Fibroblast of skin of abdomen (primary cell): ENCODE results near the gene CDC14B. TPM values are rescaled to one million over a fixed set of nuclear protein-coding genes. Genes with fewer than 3 reads are reported as not detected.
"Not testable (repeated sequence)": the region's sequence is repeated elsewhere in the genome, so short reads cannot be mapped to it uniquely, and the experiment has no call there.

Source experiments
- DNase-seq: peaks from one replicate; pipeline ENCODE4 v3.0.0-alpha.2; 2013
- polyA plus RNA-seq, 2 experiments: library from polyadenylated mRNA; unstranded; fragments of 120-200 nt; gene quantifications; one replicate each; pipeline ENCODE4 v1.2.1, GENCODE V29; 2013; ENCODE audit not compliant: insufficient read length in 2 of 2

CDC14B gene
- polyA plus RNA-seq (2013, experiment 1 of 2; ENCODE audit: insufficient read length): 8.0 TPM
- polyA plus RNA-seq (2013, experiment 2 of 2; ENCODE audit: insufficient read length): 8.5 TPM

DNA sequence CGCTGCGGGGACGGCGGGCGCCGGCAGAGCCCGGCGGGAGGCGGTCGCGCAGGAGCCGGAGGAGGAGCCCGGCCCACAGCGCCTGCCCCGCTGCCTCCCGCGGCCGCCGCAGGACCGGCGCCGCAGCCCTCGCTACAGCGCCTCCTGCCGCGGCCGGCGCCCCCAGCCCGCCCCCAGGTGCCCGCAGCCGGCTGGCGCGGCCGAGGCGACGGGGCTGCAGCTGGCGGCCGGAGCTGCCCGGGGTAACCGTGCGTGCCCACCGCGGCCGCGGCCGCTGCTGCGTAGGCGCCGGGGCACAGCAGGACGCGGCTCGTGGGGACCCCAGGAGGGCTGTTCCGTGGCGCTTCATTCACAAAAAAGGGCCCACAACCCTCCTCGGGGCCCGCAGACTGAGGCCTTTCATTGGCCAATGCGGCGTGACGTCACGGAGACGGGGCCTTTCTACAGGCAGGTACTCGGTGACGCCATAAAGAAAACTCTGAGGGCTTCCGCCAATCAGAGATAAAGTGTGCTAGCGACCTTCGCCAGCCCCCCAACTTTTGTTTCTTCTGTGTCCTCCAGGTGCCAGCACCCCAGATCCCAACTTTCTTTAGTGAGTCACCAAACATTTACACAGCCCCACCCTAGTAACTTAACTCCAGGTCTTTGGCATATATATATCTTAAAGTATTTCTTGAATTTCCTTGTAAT lies at the start of gene CDC14B:
TSS of gene CDC14B (minus strand) at position 353 of the 690 bp plus-strand sequence. CDS start 465 bp downstream, outside the sequence.
- peak; percentile 92 for DNase-seq

DNA sequence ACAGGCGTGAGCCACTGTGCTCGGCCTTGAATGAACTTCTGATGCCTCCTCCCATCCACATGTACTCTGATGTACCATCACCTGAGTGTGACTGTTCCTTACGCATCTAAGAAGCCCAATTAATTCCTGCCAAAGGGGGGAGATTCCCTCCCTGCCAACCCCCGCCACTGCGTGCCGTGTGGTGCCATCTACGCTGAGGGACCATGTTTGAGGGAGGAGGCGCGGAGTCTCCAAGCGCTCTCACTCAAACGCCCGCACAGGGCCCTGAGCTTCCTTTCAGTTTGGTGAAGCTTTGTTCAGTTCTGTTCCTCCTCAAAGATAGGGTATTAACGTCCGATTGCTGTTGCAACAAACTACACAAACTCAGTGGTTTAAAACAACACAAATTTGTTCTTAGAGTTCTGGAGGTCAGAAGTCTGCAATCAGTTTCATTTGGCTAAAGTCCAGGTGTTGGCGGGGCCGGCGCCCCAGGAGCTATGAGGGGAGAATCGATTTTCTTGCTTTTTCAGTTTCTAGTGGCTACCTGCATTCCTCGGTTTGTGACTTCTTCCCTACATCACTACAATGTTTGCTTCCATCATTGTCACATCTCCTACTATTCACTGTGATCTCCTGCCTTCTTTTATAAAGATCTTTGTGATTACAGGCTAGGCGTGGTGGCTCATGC lies 49.4 kb upstream of the CDC14B start:
- DNase-seq: no peak

DNA sequence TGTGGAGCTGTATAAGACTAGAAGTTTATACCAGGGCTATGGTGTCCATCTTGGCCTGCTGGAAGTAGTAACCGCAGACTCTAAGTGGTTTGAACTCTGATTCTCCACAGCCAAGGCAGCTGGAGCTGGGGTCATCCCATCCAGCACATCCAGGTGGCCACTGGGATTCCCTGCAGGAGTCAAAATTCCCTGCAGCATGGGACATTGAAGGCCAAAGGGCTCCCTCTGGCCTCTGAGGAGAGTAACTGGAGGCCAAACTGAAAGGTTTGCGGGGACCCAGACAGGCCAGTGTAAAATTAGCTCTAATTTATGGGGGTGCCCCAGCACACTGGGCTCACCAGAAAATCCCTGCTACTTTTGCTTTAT lies 47.7 kb upstream of the CDC14B start:
- DNase-seq: no peak

DNA sequence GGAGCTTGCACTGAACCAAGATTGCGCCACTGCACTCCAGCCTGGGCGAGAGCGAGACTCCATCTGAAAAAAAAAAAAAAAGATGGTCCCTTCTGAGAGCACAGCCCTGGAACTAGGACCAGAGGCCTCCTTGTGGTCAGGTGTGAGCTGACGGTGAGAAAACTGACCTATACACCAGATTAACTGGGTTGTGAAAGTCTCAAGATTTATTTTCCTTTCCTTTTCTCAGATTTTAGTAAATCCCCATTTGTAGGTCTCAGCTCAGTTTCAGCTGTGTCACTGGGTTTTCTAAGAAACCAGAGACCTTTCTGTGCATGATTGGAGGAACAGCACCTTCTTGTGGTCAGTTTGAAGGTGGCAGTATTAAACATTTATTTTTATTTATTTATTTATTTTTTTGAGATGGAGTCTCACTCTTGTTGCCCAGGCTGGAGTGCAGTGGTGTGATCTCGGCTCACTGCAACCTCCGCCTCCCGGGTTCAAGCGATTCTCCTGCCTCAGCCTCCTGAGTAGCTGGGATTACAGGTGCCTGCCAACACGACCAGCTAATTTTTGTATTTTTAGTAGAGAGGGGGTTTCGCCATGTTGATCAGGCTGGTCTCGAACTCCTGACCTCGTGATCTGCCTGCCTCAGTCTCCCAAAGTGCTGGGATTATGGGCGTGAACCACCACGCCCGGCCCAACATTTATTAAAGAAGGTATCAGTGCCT lies 47.2 kb upstream of the CDC14B start:
- DNase-seq: peak; percentile 60

DNA sequence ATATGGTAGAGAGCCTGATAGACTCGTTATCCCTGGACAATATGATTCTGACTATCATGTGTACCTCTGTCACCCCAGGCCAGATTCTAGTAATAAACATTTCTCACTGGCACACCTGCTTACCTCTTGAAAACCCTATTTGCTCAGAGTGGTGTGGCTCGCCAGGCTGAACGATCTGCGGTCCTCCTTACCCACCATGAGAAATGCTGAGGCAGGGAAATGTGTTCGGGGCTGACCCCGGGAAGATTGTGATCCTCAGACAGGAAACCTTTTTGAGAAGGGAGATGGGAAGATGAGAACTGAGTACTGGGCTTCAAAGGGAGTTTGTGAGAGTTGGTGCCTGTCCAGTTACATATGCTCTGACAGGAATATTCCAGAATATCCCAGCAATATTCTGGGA lies 46.1 kb upstream of the CDC14B start:
- no peak for DNase-seq

DNA sequence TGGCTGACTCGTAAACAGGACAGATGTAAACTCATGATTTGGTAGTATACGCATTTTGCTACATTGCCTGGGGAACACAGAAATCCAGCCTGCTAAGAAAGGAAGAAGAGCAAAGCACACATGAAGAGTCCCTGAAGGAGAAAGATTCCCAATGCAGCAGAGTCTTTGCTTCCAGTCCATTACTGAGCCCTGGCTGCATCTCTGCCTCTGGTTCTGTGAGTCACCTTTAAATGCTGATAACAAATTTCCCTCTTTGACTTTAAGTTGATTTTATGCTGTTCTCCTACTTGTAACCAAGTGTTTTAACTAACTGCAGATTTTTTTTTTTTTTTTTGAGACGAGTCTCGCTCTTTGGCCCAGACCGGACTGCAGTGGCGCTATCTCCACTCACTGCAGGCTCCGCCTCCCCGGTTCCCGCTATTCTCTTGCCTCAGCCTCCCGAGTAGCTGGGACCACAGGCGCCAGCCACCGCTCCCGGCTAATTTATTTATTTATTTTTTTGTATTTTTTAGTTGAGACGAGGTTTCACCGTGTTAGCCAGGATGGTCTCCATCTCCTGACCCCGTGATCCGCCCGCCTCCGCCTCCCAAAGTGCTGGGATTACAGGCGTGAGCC lies 44.0 kb upstream of the CDC14B start:
- no peak for DNase-seq

DNA sequence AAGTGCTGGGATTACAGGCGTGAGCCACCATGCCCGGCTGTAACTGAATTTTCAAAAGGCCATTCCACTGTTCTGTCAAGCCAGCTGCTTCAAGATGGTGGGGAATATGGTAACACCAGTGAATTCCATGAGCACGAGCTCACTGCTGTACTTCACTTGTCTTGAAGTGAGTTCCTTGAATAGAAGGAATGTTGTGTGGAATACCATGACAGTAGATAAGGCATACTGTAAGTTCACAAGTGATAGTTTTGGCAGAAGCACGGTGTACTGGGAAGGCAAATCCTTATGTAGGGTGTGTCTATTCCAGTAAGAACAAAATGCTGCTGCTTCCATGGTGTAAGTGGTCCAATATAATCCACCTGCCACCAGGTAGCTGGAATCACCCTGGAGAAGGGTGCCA lies 42.1 kb upstream of the CDC14B start:
- DNase-seq: peak; percentile 35

DNA sequence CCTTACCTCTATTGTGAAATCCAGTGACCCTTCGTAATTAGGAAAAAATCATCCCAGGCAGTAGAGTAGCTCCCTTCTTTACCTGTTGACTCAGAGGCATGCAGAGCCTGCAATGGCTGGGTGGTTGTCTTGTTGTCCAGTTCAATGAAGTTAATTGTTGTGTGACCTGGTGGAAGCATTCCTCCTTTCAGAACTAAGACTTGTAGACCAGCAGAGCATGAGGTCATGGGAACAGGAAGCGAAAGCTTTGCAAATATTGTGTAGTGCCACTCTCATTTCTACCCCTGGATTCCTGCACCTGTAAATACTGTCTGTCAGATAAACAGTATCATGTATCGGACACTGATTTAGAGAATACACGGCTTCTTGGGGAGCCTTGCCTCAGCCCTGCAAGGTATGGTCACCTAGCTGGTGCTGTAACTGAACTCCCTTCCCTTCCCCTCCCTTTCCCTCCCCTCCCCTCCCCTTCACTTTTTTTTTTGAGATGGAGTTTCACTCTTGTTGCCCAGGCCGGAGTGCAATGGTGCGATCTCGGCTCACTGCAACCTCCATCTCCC lies 41.1 kb upstream of the CDC14B start:
- DNase-seq: no peak

DNA sequence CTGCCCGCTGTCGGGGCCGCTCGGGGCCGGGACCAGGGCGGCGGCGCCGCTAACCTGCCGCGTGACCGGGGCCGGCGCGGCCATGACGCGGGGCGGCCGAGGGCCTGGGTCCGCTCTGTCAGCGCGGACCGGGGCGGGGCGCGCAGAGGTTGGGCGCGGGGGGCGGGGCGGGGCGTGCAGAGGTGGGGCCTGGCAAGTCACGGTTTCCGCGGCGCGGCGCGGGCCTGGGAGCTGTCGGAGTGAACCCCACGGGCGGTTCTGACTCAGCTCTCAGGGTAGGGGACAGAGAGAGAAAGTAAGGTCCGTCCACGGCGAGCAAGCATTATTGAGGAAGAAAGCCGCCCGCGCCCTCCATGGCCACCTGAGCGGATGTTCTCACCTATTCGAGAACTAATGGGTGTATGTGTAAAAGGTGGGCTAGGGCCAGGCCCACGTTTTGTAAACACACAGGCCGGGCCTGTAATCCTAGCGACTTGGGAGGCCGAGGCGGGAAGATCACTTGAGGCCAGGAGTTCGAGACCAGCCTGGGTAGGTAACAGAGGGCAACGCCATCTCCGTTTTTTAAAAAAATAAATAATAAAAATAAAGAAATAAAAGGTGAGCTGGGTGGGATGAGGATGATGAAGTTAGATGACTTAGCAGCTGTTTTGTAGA lies 35.7 kb upstream of the CDC14B start, which contains the start of gene PRXL2C:
TSS of gene PRXL2C (minus strand) at position 120 of the 654 bp plus-strand sequence. CDS start at position 84, 36 bp downstream.
- DNase-seq: peak; percentile 42

DNA sequence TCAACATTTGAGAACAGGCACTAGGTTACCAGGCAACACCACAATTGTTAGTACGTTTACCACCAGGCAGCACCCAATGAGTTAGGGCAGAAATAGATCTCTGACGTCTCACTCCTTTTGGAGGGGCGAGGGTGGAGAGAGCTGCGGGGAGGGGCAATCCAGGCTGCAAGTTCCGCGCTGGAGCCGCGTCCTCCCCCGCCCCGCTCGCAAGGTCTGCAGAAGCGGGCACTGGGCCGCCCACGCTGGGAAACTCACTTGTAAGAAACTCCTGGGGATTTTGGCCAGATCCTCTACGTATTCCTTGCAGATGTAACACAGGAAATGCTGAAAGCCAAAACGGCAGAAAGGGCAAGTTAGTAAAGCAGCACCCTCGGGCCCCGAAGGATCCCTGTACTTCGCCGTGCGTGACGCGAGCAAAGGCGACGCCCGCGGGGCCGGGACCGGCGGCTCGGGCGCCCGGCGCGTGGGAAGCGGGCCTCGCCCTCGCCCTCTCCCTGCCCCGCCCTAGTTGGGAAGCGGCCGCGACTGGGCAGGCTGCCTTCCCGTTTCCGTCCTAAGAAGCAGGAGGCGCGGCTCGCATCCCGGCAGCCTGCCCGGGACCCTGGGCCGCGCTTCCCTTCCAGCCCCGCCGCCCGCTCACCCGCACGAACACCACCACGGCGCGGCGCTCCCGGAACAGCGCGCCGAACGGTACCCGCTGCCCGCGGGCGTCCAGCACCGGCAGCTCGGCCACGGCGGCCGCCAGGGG lies 35.0 kb upstream of the CDC14B start:
- peak; percentile 67 for DNase-seq

DNA sequence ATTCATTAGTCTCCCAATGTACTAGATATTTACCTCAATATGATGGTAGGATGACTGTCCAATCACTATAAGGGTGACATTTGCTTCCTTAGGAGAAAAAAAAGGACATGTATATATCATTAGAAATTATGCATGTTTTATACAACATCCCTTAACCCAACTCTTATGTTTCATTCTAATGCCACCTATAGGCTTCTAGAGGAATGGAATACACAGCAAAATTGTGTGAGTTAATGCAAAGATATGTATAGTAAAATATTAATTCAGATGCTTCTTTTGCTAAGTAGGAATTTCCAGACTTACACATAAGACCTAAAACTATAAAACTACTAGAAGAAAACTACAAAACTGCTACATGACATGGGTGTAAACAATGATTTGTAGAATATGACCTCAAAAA lies 32.0 kb upstream of the CDC14B start:
- peak; percentile 40 for DNase-seq

DNA sequence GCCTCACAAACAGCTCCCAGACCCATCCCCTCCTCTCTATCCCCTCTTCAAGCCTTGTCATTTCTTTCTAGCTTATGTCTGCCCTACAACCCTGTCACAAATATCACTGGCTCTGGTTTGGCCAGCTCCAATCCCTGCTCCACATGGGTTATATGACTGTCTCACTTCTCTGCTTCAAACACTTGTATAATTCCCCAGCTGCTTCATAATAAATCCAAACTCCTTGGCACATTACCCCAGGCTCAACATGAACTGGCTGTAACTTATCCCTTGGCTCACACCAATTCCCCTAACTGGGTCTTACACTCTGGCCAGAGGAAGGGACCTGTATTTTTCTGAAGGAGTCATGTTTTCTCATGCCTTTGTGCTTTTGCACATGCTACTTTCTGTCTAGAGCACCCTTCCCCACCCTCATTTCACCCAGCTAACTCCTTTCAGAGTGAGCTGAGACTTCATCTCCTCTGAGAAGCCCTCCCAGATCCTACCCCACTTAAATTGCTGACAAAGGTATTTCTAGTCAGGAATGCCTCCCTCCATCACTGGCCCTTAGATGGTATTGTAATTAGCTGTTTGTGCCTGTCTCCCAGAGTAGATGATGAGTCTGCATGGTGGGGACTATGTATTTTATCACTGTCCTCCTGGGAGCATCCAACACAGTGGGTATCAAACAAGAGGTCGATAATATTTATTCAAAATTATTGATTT lies 30.1 kb upstream of the CDC14B start:
- DNase-seq: no peak

DNA sequence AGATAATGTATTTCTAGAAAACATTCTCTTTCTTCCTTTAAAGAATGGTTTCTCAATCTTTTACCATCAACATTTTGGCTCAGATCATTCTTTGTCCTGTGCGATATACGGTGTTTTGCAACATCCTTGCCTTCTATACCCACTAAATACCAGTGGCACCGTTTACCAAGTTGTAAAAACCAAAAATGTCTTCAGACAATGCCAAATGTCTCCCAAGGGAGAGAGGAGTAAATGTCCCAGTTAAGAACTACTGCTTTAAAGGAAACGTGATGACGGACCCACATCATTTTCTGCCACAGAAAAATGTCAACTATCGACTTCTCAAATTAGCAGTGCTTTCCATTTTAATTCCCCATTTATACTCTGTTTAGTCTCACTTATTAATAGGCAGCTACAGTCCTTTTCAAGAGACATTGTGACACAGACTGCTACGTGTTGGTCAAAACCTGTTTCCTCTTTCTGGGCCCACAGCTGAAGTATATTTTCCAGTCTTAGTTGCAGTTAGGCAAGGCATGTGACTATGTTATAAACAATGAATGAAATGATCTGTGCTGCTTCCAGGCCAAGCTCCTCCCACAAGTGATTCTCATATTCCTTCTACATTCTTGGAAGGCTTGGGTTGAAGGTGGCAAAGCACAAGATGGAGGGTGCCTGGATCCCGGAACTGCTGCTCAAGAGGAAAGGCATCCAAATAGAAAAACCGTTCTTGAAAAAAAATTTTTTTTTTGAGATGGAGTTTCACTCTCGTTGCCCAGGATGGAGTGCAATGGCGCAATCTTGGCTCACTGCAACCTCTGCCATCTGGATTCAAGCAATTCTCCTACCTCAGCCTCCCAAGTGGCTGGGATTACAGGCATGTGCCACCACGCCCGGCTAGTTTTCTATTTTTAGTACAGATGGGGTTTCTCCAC lies 26.7 kb upstream of the CDC14B start:
- DNase-seq: peak; percentile 70

DNA sequence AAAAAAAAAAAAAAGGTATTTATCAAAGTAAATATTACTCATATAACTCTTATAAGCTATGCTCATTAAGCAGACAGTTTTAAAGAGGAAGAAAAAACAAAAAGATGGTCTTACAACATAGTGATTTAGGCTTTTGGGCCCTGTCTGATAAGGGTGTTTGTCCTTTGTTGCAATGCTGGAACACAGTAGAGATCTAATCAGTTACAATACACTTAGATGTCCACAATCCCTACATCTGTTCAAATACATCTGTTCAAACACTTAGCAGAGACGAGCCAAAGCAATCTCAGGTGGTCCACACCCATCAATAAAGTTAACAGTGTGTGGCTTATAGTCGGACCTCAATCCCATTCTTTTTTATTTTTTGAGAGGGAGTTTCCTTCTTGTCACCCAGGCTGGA lies 24.5 kb upstream of the CDC14B start:
- no peak for DNase-seq

DNA sequence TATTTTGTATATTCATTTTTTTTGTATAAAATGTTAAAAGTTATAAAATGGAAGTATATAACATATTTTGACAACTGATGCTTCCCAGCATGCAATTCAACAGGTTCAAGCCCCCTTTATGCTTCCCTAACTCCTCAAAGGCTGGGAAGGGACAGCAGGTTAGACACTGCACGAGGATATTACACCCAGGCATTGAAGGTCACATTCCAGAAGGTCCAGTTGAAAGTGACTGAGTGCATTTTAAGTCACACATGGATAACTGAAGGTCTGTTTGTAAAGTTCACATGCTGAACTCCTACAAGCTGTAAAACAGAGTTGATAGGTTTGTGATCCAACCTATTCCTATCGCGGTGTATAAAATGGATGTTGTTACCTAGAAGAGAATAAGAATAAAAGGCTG lies 21.9 kb upstream of the CDC14B start:
- DNase-seq: no peak

DNA sequence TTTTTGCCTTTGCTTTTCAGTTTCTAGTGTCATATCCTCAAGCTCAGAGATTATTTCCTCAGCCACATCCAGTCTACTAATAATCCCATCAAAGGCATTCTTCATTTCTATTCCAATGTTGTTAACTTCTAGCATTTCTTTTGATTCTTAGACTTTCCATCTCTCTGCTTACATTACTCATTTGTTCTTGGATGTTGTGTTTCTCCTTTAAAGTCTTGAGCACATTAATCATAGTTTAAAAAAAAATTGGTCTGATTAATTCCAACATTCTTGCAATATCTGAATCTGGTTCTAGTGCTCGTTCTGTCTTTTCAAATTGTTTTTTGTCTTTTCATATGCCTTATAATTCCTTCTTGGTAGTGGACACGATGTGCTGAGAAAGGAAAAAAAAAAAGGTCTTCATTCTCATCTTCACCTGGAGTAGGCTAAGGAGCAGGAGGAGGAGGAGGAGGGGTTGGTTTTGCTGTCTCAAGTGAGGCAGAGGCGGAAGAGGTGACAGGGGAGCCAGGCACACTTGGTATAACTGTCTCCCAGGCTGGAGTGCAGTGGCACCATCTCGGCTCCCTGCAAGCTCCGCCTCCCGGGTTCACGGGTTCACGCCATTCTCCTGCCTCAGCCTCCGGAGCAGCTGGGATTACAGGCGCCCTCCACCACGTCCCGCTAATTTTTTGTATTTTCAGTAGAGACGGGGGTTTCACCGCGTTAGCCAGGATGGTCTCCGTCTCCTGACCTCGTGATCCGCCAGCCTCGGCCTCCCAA lies 19.1 kb upstream of the CDC14B start:
- DNase-seq: no peak

DNA sequence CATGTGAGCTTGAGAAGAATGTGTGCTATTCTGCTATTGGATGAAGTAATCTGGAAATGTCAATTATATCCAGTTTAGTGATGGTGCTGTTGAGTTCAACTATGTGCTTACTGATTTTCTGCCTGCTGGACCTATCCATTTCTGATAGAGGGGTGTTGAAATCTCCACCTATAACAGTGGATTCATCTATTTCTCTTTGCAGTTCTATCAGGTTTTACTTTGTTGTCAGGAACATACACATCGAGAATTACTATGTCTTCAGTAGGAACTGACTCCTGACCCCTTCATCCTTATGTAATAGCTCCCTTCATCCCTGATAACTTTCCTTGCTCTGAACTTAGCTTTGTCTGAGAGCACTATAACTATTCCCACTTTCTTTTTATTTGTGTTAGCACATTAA lies 16.7 kb upstream of the CDC14B start:
- DNase-seq: no peak

DNA sequence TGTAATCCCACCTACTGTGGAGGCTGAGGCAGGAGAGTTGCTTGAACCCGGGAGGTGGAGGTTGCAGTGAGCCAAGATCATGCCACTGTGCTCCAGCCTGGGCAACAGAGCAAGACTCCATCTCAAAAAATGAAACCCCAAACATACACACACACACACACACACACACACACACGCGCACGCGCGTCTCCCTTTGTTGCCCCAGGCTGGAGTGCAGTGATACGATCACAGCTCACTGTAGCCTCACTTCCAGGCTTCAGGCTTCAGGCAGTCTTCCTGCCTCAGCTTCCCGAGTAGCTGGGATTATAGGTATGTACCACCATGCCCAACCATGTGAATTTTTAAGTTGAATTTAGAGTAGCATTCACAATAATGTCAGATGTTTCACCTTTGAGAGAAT lies 13.9 kb upstream of the CDC14B start:
- not testable (repeated sequence) for DNase-seq

DNA sequence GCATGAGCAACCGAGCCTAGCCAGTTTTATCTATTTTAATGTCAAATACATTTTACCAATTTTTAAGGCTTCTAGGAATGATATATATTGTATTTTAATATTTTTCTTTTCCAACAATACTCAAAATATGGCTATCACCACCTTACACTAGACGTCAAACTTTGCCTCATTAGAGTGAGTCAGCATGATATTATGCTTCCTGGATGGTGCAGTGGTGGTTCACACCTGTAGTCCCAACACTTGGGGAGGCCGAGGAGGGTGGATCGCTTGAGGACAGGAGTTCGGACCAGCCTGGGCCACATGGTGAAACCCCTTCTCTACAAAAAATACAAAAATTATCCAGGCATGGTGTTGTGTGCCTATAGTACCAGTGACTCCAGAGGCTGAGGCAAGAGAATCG lies 7.3 kb upstream of the CDC14B start:
- no peak for DNase-seq
